Measurements from ENCODE around the gene SYK.
"Not testable (repeated sequence)": the region's sequence is repeated elsewhere in the genome, so short reads cannot be mapped to it uniquely, and the experiment has no call there.

Gene SYK

DNA sequence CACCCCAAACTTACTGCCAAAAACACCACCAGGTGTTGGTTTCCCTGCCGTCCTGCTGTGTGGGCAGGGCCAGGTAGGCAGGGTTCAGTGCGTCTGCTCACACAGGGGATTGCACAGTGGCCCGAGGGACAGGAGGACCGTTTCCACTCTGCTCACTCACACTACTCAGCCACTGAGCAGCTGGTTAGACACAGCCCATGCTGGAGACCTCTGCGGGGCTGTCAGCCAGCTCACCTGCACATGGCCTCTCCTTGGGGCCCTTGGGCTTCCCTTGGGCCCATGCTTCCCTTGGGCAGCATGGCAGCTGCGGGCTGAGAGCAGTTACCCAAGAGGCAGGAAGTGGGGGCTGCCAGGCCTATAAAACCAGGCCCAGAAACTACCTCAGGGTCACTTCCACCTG is 79.0 kb downstream of the SYK start:
- Histone ChIP-seq H3K36me3 (peaks cover 75% of the 10 kb centered on the region), H3K9me3 (peaks cover 20% of the 10 kb centered on the region), H4K20me1 (no peaks in the 10 kb centered on the region), H3K4me3 (no peak overlapping the region), H3K4me2 (peak overlapping the region; percentile 81), H3K9ac (peak overlapping the region; percentile 31; the same call in 1 of the 2 replicates), H3K27ac (peak overlapping the region; percentile 74), H3K4me1 (peaks cover 31% of the 10 kb centered on the region), H3K27me3 (no peaks in the 10 kb centered on the region)
- no peak for TF ChIP-seq Cebpa-rat (IDR thresholded peaks at IDR 0.05)

DNA sequence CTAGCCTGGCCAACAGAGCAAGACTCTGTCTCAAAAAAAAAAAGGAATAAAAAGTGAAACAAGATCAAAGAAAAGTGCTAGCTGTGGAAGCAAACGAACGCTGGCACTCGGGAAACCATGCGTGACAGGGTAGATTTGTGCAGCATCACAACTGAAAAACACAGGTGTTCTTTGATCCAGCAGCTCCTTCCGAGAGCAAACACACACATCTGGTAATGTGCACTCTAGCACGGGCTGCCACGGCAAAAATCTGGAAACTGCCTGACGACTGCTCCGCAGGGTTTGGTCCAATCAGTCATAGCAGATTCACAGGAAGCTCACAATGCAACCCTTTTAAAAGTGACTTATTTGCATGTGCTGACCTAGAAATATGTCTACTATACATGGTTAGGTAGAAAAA is 80.0 kb downstream of the SYK start:
- Histone ChIP-seq H3K4me2 (peak overlapping the region; percentile 81), H3K27ac (no peak overlapping the region)
- no peak for TF ChIP-seq Cebpa-rat (IDR thresholded peaks at IDR 0.05)

DNA sequence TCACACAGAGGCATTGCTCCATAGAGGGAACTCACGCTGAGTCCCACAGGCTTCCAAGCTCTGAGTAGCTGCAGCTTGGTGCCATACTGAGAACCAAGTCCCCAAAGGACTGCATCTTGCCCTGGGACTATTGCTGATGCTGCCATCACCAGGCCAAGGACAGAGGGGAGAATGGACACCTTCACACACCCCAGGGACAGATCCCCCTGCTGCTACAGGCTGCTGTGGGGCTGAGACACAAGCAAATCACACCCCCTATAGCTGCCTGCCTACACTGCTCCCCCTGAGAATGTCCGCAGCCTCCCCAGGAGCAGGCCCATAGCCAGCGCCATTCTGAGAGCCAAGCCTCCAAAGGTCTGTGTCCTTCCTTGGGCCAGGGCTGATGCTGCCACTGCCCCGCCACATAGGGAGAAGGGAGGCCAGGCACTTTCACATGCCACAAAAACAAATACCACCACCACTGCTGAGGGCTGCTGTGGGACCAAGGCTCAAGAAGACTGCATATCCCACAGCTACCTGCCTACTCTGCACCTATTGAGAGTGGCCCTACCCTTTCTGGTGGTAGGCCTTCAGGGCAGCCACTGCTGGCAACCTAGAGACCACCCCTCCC is 81.5 kb downstream of the SYK start:
- no peak overlapping the region for H3K4me3 ChIP-seq
- TF ChIP-seq Cebpa-rat (IDR thresholded peaks at IDR 0.05) = no peak
- no peak overlapping the region for H3K4me2 ChIP-seq
- H3K36me3 ChIP-seq = peaks cover 76% of the 10 kb centered on the region
- H3K27me3 ChIP-seq = no peaks in the 10 kb centered on the region
- H3K9ac ChIP-seq = no peak overlapping the region
- H3K4me1 ChIP-seq = peaks cover 31% of the 10 kb centered on the region
- peak overlapping the region; percentile 29; the same call in 1 of the 2 replicates for H3K27ac ChIP-seq
- no peaks in the 10 kb centered on the region for H4K20me1 ChIP-seq
- H3K9me3 ChIP-seq = peaks cover 21% of the 10 kb centered on the region

More for the DNA sequence above, 80.0 kb downstream of the SYK start:
- H3K27me3 ChIP-seq = no peaks in the 10 kb centered on the region
- H3K9ac ChIP-seq = no peak overlapping the region
- H3K36me3 ChIP-seq = peaks cover 76% of the 10 kb centered on the region
- H3K4me3 ChIP-seq = no peak overlapping the region
- peaks cover 31% of the 10 kb centered on the region for H3K4me1 ChIP-seq
- no peaks in the 10 kb centered on the region for H4K20me1 ChIP-seq
- H3K9me3 ChIP-seq = peaks cover 21% of the 10 kb centered on the region

DNA sequence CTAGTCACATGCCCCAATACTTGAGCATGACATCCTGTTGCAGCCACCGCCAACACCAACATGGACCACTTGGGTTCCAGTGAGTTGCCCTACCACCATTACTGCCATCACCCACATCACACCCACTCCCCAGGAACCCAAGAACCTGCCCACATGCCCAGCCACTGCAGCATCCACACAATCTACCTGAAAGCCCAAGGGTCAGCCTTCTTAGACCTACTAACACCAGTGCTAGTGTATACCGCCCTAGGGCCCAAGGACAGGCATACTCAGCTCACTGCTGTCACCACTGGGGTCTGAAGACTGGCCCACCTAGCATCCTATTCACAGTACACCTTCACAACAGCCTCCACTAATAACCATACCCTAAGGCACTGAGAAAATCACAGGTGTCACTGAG is 82.0 kb downstream of the SYK start:
- H3K27ac ChIP-seq = 0 out of 2 replicates have a peak overlapping the region, but pooled peaks have one; percentile 29

DNA sequence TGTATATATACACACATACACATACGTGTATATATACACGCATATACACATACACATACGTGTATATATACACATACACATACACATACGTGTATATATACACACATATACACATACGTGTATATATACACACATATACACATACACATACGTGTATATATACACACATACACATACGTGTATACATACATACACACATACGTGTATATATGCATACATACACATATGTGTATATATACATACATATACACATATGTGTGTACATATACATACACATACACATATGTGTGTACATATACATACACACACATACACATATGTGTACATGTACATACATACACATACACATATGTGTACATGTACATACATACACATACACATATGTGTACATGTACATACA is 82.6 kb downstream of the SYK start:
- TF ChIP-seq Cebpa-rat (IDR thresholded peaks at IDR 0.05) = no peak
- Histone ChIP-seq H4K20me1 (no peaks in the 10 kb centered on the region), H3K9ac (no peak overlapping the region), H3K36me3 (peaks cover 76% of the 10 kb centered on the region), H3K4me2 (no peak overlapping the region), H3K4me1 (peaks cover 30% of the 10 kb centered on the region), H3K9me3 (peaks cover 21% of the 10 kb centered on the region), H3K4me3 (no peak overlapping the region), H3K27ac (no peak overlapping the region), H3K27me3 (no peaks in the 10 kb centered on the region)

More for the DNA sequence above, 82.0 kb downstream of the SYK start:
- no peak overlapping the region for H3K4me3 ChIP-seq
- peaks cover 21% of the 10 kb centered on the region for H3K9me3 ChIP-seq
- no peak for TF ChIP-seq Cebpa-rat (IDR thresholded peaks at IDR 0.05)
- no peaks in the 10 kb centered on the region for H4K20me1 ChIP-seq
- no peak overlapping the region for H3K9ac ChIP-seq
- H3K27me3 ChIP-seq = no peaks in the 10 kb centered on the region
- peaks cover 31% of the 10 kb centered on the region for H3K4me1 ChIP-seq
- peaks cover 76% of the 10 kb centered on the region for H3K36me3 ChIP-seq
- no peak overlapping the region for H3K4me2 ChIP-seq

DNA sequence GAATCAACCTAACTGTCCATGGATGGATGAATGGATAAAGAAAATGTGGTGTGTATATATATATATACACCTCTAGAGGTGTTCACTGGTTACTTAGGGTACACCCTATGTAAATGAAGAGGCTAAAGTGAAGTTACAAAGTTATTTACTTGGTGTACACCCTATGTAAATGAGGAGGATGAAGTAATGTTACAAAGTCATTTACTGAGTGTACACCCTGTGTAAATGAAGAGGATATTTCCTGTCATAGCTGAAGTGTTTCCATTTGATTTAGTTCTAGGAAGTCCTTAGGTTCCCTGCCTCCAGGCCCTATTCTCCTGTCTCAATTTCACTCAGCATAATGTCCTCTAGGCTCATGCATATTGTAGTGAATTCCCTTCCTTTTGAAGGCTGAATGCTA is 85.2 kb downstream of the SYK start:
- H3K9ac ChIP-seq, H3K4me2 ChIP-seq, H3K4me3 ChIP-seq, H3K27ac ChIP-seq, H4K20me1 ChIP-seq, H3K27me3 ChIP-seq, H3K4me1 ChIP-seq: not testable (repeated sequence)
- Histone ChIP-seq H3K9me3 (peaks cover 21% of the 10 kb centered on the region), H3K36me3 (peaks cover 83% of the 10 kb centered on the region)

DNA sequence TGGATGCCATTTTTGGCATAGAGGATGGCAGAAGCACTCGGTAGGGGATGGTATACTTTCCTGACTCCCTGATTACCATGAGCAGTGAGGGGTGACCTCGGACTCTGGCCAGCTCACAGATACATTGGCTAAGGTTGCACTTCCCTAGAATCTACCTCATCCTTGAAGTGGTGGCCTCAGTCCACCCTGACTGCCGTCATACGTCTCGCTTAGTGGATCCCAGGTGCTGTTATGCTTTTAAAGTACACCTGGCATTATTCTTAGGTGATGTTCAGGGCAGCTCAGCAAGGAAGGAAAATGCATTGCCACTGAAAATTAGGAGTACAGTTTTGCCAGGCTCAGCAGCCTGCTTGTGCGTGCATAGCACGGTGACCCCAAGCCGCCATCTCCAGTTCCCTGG is 87.3 kb downstream of the SYK start:
- peaks cover 7% of the 10 kb centered on the region; the same call in 1 of the 2 replicates for H3K9me3 ChIP-seq
- no peak overlapping the region for H3K4me3 ChIP-seq
- H3K36me3 ChIP-seq = peaks cover 85% of the 10 kb centered on the region
- no peak overlapping the region for H3K27ac ChIP-seq
- no peaks in the 10 kb centered on the region for H4K20me1 ChIP-seq
- H3K4me2 ChIP-seq = no peak overlapping the region
- H3K27me3 ChIP-seq = no peaks in the 10 kb centered on the region
- no peaks in the 10 kb centered on the region for H3K4me1 ChIP-seq
- TF ChIP-seq Cebpa-rat (IDR thresholded peaks at IDR 0.05) = no peak
- no peak overlapping the region for H3K9ac ChIP-seq

DNA sequence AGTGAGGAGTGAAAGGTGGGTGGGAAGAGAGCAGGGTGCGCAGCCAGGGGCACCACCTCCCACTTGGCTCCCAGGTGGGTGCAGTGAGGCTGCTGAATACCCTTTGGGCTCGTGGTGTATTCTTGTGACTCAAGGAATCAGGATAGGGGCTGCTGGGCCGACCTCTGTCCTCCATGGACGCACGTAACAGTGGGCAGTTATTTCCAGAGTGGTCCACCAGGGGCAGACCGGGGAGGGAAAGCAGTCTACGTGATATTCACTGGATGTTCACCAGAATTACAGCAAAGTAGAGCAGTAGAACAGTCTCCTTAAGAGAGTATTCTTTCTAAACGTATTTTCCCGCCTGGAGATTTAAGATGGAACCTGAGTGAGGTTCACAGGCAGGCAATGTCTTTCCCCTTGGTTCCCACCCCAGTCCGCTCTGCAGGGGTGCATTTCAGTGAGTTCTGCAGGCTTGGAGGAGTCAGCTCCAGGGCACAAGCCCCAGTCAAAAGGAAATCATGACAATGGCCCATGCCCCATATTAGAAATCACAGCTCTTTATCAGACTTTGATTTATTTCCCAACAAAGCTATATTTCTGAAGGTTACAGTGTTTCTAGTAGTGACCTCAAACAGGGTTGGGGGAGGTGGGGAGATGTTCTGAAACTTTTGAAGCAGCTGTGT is 88.7 kb downstream of the SYK start:
- Histone ChIP-seq H3K4me3 (no peak overlapping the region), H4K20me1 (no peaks in the 10 kb centered on the region)

DNA sequence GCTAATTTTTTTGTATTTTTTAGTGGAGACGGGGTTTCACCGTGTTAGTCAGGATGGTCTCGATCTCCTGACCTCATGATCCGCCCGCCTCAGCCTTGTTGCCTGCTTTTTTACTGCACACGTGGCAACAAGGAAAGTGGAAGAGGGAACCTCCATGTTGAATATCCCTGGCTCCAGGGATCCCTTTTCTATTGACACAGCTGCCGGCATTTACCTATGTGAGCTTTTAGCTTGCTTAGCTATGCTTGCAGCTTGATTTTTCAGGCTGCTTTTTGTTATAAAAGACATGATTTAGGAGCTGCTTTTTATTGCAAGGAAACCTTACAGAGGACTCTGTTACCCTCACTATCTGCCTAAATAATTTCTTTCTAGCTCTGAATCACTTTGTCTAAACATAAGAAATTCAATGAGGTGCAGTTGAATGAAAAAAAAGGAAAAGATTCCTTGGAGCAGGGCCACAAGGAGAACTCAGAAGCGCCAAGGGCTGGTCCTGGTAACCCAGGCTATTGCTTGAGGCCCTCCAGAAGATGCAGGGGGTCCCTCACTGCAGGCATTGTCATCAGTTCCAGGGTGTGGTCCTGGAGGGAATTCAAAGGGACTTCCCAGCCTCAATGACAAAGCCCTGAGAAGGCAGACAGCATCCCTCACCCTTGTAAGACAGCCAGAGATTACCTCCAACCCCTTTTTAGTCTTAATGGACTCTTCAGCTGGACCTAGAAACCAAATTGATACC is 89.9 kb downstream of the SYK start:
- Histone ChIP-seq H3K9ac (no peak overlapping the region), H3K27ac (no peak overlapping the region), H3K27me3 (no peaks in the 10 kb centered on the region), H3K36me3 (peaks cover 99% of the 10 kb centered on the region), H3K4me3 (no peak overlapping the region), H3K4me1 (no peaks in the 10 kb centered on the region), H4K20me1 (no peaks in the 10 kb centered on the region), H3K9me3 (no peaks in the 10 kb centered on the region), H3K4me2 (no peak overlapping the region)
- TF ChIP-seq Cebpa-rat (IDR thresholded peaks at IDR 0.05) = no peak

More for the DNA sequence above, 88.7 kb downstream of the SYK start:
- no peaks in the 10 kb centered on the region for H3K27me3 ChIP-seq
- no peaks in the 10 kb centered on the region for H3K4me1 ChIP-seq
- no peak overlapping the region for H3K4me2 ChIP-seq
- H3K36me3 ChIP-seq = peaks cover 98% of the 10 kb centered on the region
- peaks cover 5% of the 10 kb centered on the region; the same call in 1 of the 2 replicates for H3K9me3 ChIP-seq
- no peak overlapping the region for H3K9ac ChIP-seq
- no peak for TF ChIP-seq Cebpa-rat (IDR thresholded peaks at IDR 0.05)
- no peak overlapping the region for H3K27ac ChIP-seq

DNA sequence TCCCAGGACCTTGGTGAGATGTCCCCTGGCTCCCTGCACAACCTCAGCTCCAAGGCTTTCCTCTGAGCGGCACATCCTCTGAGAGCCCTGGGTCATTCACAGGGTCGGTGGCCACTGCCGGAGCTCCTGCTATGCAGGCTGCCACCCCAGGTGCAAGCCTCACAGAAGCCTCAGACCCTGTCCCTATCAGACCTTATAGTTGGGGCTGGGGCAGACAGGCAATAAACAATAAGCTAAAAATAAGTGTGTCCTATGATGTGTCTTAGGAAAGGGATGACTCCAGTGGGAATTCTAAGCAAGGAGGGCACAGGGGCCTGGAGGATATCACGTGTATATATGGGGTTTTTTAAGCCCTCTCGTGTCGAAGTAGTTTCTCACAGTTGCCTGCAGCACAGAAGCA is 91.3 kb downstream of the SYK start:
- no peak overlapping the region; the same call in 1 of the 2 replicates for H3K9ac ChIP-seq
- no peak for TF ChIP-seq Cebpa-rat (IDR thresholded peaks at IDR 0.05)
- no peaks in the 10 kb centered on the region for H3K9me3 ChIP-seq
- H3K4me2 ChIP-seq = no peak overlapping the region
- no peaks in the 10 kb centered on the region for H3K4me1 ChIP-seq
- H4K20me1 ChIP-seq = no peaks in the 10 kb centered on the region
- H3K36me3 ChIP-seq = peaks cover 99% of the 10 kb centered on the region
- no peak overlapping the region for H3K27ac ChIP-seq
- H3K4me3 ChIP-seq = no peak overlapping the region
- no peaks in the 10 kb centered on the region for H3K27me3 ChIP-seq

All from BLaER1 (cell line).